K562 (cell line): ENCODE data around the gene DENND1A. TPM values are rescaled to one million over a fixed set of nuclear protein-coding genes. Genes with fewer than 3 reads are reported as not detected.

Experiments used
- ATAC-seq: fragments of 200-7000 bp; cut with Tn5 transposase; 3 replicates; pipeline ENCODE4 v1.9.1; 2020; ENCODE audit warnings: moderate library complexity
- BruUV-seq: library from RNA; stranded (reverse); fragments of 400-500 nt; replicated peaks from 2 replicates; lab custom pipeline; 2021; lab: Mats Ljungman, UMichigan
- CTCF ChIA-PET: fragments of 300-600 bp; formaldehyde crosslinking; extraction: SDS; loops from one replicate; lab custom pipeline; 2021; ENCODE audit warnings: low intra/inter-chr PET ratio; lab: Yijun Ruan, JAX
- POLR2A ChIA-PET: fragments of 300-600, 350-650 bp; sonication (Branson Sonifier 250); formaldehyde crosslinking; extraction: SDS; loops from one replicate; lab custom pipeline; 2021; ENCODE audit warnings: antibody characterized with exemption, inconsistent platforms; lab: Yijun Ruan, JAX
- DNase-seq, 4 experiments: peaks; one replicate each; pipeline versions ENCODE4 v3.0.0 to v3.0.0-alpha.2; 2011 to 2018; ENCODE audit warnings: low spot score in 3 of 4, mixed read lengths in 3 of 4; ENCODE audit errors: extremely low read depth in 1 of 4
- FAIRE-seq: peaks from 2 replicates; lab custom pipeline; 2011; peaks lifted over from hg19 to GRCh38; lab: Jason Lieb, UNC
- H2AFZ ChIP-seq: 2 replicates; pipeline ENCODE4 v1.6.0; 2011; ENCODE audit warnings: low read depth, low read length, control low read depth, inconsistent platforms
- H3K27ac ChIP-seq: fragments of 200-600 bp; 3 replicates; pipeline ENCODE4 v1.8.0; 2011; ENCODE audit warnings: low read depth, mild to moderate bottlenecking, control low read depth, inconsistent platforms, low read length, moderate library complexity, mixed read lengths; ENCODE audit errors: extremely low read depth
- H3K27me3 ChIP-seq, 2 experiments: fragments of 300-600 bp in 1 of 2; 2 replicates in 1 of 2; 3 replicates in 1 of 2; pipeline versions ENCODE4 v1.6.0 to v1.8.0; 2011; ENCODE audit warnings: inconsistent platforms in 2 of 2, low read length in 2 of 2, mild to moderate bottlenecking in 1 of 2, mixed read lengths in 1 of 2, moderate library complexity in 1 of 2; ENCODE audit not compliant: control insufficient read depth in 2 of 2, insufficient read depth in 2 of 2
- H3K36me3 ChIP-seq: fragments of 300-600 bp; 3 replicates; pipeline ENCODE4 v1.8.0; 2011; ENCODE audit warnings: mild to moderate bottlenecking, low read length, inconsistent platforms; ENCODE audit not compliant: control insufficient read depth, insufficient read depth
- H3K4me1 ChIP-seq, 2 experiments: fragments of 200-600 bp in 1 of 2; replicated peaks in 1 of 2; 2 replicates in 1 of 2; 3 replicates in 1 of 2; pipeline versions ENCODE4 v1.5.1 to v1.8.0; 2011; ENCODE audit warnings: inconsistent platforms in 2 of 2, low read length in 2 of 2, mild to moderate bottlenecking in 1 of 2, mixed read lengths in 1 of 2, moderate library complexity in 1 of 2; ENCODE audit not compliant: control insufficient read depth in 2 of 2, insufficient read depth in 2 of 2
- H3K4me2 ChIP-seq: 2 replicates; pipeline ENCODE4 v1.6.1; 2011; ENCODE audit warnings: low read length, control low read depth, inconsistent platforms, mixed read lengths; ENCODE audit not compliant: insufficient read depth
- H3K4me3 ChIP-seq: fragments of 200-600 bp; sonication (generic), shearing (Covaris generic); 2 replicates; pipeline ENCODE4 v1.5.1; 2016; ENCODE audit warnings: control low read depth, inconsistent platforms
- H3K79me2 ChIP-seq: fragments of 200-600 bp; 3 replicates; pipeline ENCODE4 v1.8.0; 2011; ENCODE audit warnings: low read length, inconsistent platforms; ENCODE audit not compliant: control insufficient read depth, insufficient read depth
- H3K9ac ChIP-seq, 2 experiments: 2 replicates each; pipeline versions ENCODE4 v1.6.0 to v1.6.1; 2011; ENCODE audit warnings: low read depth in 2 of 2, low read length in 2 of 2, control low read depth in 1 of 2, inconsistent platforms in 1 of 2, mild to moderate bottlenecking in 1 of 2, mixed read lengths in 1 of 2; ENCODE audit not compliant: insufficient read depth in 1 of 2
- H3K9me1 ChIP-seq: one replicate; pipeline ENCODE4 v1.6.0; 2011; ENCODE audit warnings: inconsistent platforms, mild to moderate bottlenecking, low read length, moderate library complexity; ENCODE audit not compliant: control insufficient read depth, insufficient read depth
- H3K9me3 ChIP-seq: replicated peaks from 2 replicates; pipeline ENCODE4 v1.5.1; 2011; ENCODE audit warnings: low read depth, low read length, inconsistent platforms; ENCODE audit not compliant: control insufficient read depth, insufficient read depth
- H4K20me1 ChIP-seq: replicated peaks from 2 replicates; pipeline ENCODE4 v1.6.1; 2011; ENCODE audit warnings: low read length, inconsistent platforms, mixed read lengths; ENCODE audit not compliant: control insufficient read depth, insufficient read depth
- AFF1 ChIP-seq, 2 experiments: fragments of 450-650 bp; IDR thresholded peaks; 2 replicates each; pipeline ENCODE4 v1.6.1; 2018; ENCODE audit warnings: mild to moderate bottlenecking in 2 of 2, low read depth in 1 of 2; ENCODE audit not compliant: partially characterized antibody in 2 of 2
- C11orf30 ChIP-seq: fragments of 450-650 bp; IDR thresholded peaks from 2 replicates; pipeline ENCODE4 v1.6.1; 2016; ENCODE audit warnings: low read depth, mild to moderate bottlenecking
- HMBOX1 ChIP-seq: sonication (generic); IDR thresholded peaks from 2 replicates; pipeline ENCODE4 v1.6.1; 2016
- HNRNPUL1 ChIP-seq: fragments of 200-400 bp; formaldehyde crosslinking; IDR thresholded peaks from 2 replicates; pipeline ENCODE4 v1.6.1; 2017; ENCODE audit warnings: low read length
- HOMEZ ChIP-seq: fragments of 250-450 bp; sonication (Bioruptor Pico); IDR thresholded peaks from 2 replicates; pipeline ENCODE4 v1.4.0; 2020; ENCODE audit warnings: mild to moderate bottlenecking, moderate library complexity
- KLF10 ChIP-seq: fragments of 250-450 bp; sonication (Bioruptor Pico); IDR thresholded peaks from 2 replicates; pipeline ENCODE4 v1.6.1; 2021; ENCODE audit warnings: matching md5 sums
- POLR2A ChIP-seq: fragments of 450-650 bp; conservative IDR thresholded peaks from 2 replicates; pipeline ENCODE4 v1.6.1; 2016
- POLR2AphosphoS5 ChIP-seq: IDR thresholded peaks from 2 replicates; pipeline ENCODE4 v1.6.1; 2011; ENCODE audit warnings: mild to moderate bottlenecking, low read depth, low read length, moderate library complexity; ENCODE audit not compliant: control insufficient read depth, insufficient read depth
- TEAD4 ChIP-seq, 2 experiments: sonication (generic) in 1 of 2; formaldehyde crosslinking in 1 of 2; IDR thresholded peaks; 2 replicates each; pipeline versions ENCODE4 v1.6.1 to v1.8.0; 2012 to 2022; ENCODE audit warnings: borderline replicate concordance in 1 of 2, inconsistent platforms in 1 of 2, low read length in 1 of 2, mild to moderate bottlenecking in 1 of 2, missing genetic modification reagents in 1 of 2
- TFAP4 ChIP-seq: sonication (generic); formaldehyde crosslinking; IDR thresholded peaks from 2 replicates; pipeline ENCODE4 v1.8.0; 2022; ENCODE audit warnings: missing genetic modification reagents, mild to moderate bottlenecking, moderate library complexity, borderline replicate concordance
- YY1 ChIP-seq, 3 experiments: IDR thresholded peaks; 2 replicates each; pipeline ENCODE4 v1.6.1; 2011; ENCODE audit warnings: low read length in 2 of 3, mild to moderate bottlenecking in 2 of 3, moderate library complexity in 2 of 3, borderline replicate concordance in 1 of 3, control low read depth in 1 of 3, low read depth in 1 of 3; ENCODE audit not compliant: insufficient read depth in 3 of 3, insufficient replicate concordance in 2 of 3, control insufficient read depth in 1 of 3, insufficient read length in 1 of 3; ENCODE audit errors: extremely low read depth in 1 of 3
- ZKSCAN1 ChIP-seq: fragments of 150-350 bp; IDR thresholded peaks from 2 replicates; pipeline ENCODE4 v1.6.1; 2016; ENCODE audit warnings: low read depth, low read length
- ZKSCAN8 ChIP-seq: fragments of 200-800 bp; sonication (Bioruptor generic); IDR thresholded peaks from 2 replicates; pipeline ENCODE4 v1.6.1; 2016; ENCODE audit warnings: missing genetic modification characterization, missing compliant biosample characterization
- ZNF232 ChIP-seq: sonication (generic); formaldehyde crosslinking; IDR thresholded peaks from 2 replicates; pipeline ENCODE4 v1.8.0; 2022; ENCODE audit warnings: mild to moderate bottlenecking, missing genetic modification reagents
- ZNF311 ChIP-seq: fragments of 250-450 bp; sonication (Bioruptor Pico); IDR thresholded peaks from 2 replicates; pipeline ENCODE4 v1.4.0; 2020; ENCODE audit warnings: mild to moderate bottlenecking, moderate library complexity
- ZSCAN29 ChIP-seq: fragments of 450-650 bp; IDR thresholded peaks from 2 replicates; pipeline ENCODE4 v1.6.1; 2017
- WGBS: fragments of 100-300 bp; shearing (Covaris generic); methylation state at CpG from one replicate; pipeline ENCODE4 v1.1.6; 2016; ENCODE audit warnings: low coverage, mixed read lengths; ENCODE audit not compliant: insufficient coverage; ENCODE audit errors: missing lambda C conversion rate; 5-methylcytosine and 5-hydroxymethylcytosine counted together
- in situ Hi-C: fragments of 300-500 bp; cut with MboI; formaldehyde crosslinking; loops from 4 replicates; pipeline ENCODE4 v1.15.0; 2018; ENCODE audit warnings: inconsistent platforms, mixed read lengths
- intact Hi-C: fragments of 100-400 bp; cut with micrococcal nuclease; formaldehyde crosslinking; loops from 2 replicates; pipeline ENCODE4 v1.14.2; 2022
- polyA plus RNA-seq, 8 experiments: library from polyadenylated mRNA; depleted of rRNA in 4 of 8; stranded (reverse) in 5 of 8; unstranded in 3 of 8; fragments of >200 nt; fragmentation: Nextera tagmentation in 2 of 8; fragmentation: Illumina TruSeq in 1 of 8; extraction: Ambion mirVana in 2 of 8; extraction: Trizol in 1 of 8; gene quantifications; 2 replicates each; pipeline versions ENCODE4 v1.2.1 to v1.2.3, GENCODE V29; 2011 to 2014; ENCODE audit warnings: inconsistent platforms in 1 of 8, missing spikeins in 1 of 8
- total RNA-seq, 7 experiments: library from RNA; depleted of rRNA in 6 of 7; stranded (reverse); fragments of >200 nt in 6 of 7; fragmentation: Illumina TruSeq in 2 of 7; extraction: Trizol in 2 of 7; gene quantifications; 2 replicates each; pipeline versions ENCODE4 v1.2.1 to v1.2.3, GENCODE V29; 2011 to 2021; ENCODE audit warnings: low replicate concordance in 1 of 7

DENND1A gene
- total and polyA plus RNA-seq, 9 of the 15 experiments (the other 6 are each of a cell fraction or from before 2014, with no cell fraction given) = 7.6 to 29.5 (median 15.7) TPM

GRCh38 chr9:123438821-123439220 is 491.1 kb downstream of the DENND1A start:
- POLR2A ChIA-PET = no interaction called here
- Histone ChIP-seq H3K9me1 (no peaks in the 10 kb centered on the region), H3K9ac (no peak overlapping the region), H3K4me1 (peaks cover 0 to 3% of the 10 kb centered on the region in 2 experiments; a peak in 4 of 5 replicates), H3K27ac (no peak overlapping the region), H3K4me2 (no peak overlapping the region), H3K79me2 (no peaks in the 10 kb centered on the region), H3K27me3 (no peaks in the 10 kb centered on the region), H3K36me3 (no peaks in the 10 kb centered on the region), H3K4me3 (no peak overlapping the region), H3K9me3 (no peaks in the 10 kb centered on the region), H4K20me1 (peaks cover 2% of the 10 kb centered on the region), H2AFZ (no peak overlapping the region)
- intact Hi-C loops (no loop called here), in situ Hi-C loops (no loop called here)
- 69% methylated on average over 4 of the region's 4 CpGs for WGBS
- no TSS peak for BruUV-seq
- DNase-seq (no peak), ATAC-seq (no peak), FAIRE-seq (no peak)
- CTCF ChIA-PET = no interaction called here
- TF ChIP-seq C11orf30 = no peak
- TF ChIP-seq KLF10 = no peak
- no peak for TF ChIP-seq HOMEZ (CRISPR knock-in tag)
- no peak for TF ChIP-seq TFAP4
- TF ChIP-seq ZKSCAN1 = no peak
- no peak for TF ChIP-seq TEAD4 (IDR thresholded peaks at IDR 0.05; ENCODE audit: low read length)
- TF ChIP-seq TEAD4 (CRISPR knock-in tag; IDR thresholded peaks at IDR 0.05; ENCODE audit: borderline replicate concordance) = no peak
- TF ChIP-seq ZKSCAN8 = no peak
- no peak for TF ChIP-seq HMBOX1
- no peak for TF ChIP-seq AFF1 (IDR thresholded peaks at IDR 0.05; ENCODE audit: low read depth in 1 of 2, partially characterized antibody in 2 of 2)
- no peak for TF ChIP-seq YY1 (IDR thresholded peaks at IDR 0.05; ENCODE audit: borderline replicate concordance in 1 of 3, control insufficient read depth in 1 of 3, extremely low read depth in 1 of 3, insufficient read depth in 3 of 3, insufficient read length in 1 of 3, insufficient replicate concordance in 2 of 3, low read depth in 1 of 3, low read length in 2 of 3)
- TF ChIP-seq POLR2A = no peak
- no peak for TF ChIP-seq POLR2AphosphoS5
- no peak for TF ChIP-seq ZNF232
- no peak for TF ChIP-seq HNRNPUL1
- TF ChIP-seq ZSCAN29 = no peak
- TF ChIP-seq ZNF311 (CRISPR knock-in tag) = no peak
